Stomach (tissue), 9 donors: ENCODE measurements around the gene ADGRD2. TPM values are rescaled to one million over a fixed set of nuclear protein-coding genes. Genes with fewer than 3 reads are reported as not detected.

ENCODE experiments used
- DNase-seq, 2 donors: peaks; one replicate each; pipeline versions ENCODE4 v3.0.0 to v3.0.0-alpha.2; 2013 to 2019
- H3K27ac ChIP-seq, 5 donors: fragments of 200-600 bp in 4 of 5; sonication (generic) in 4 of 5; one replicate each; pipeline ENCODE4 v1.5.1; 2013 to 2019; ENCODE audit warnings: mild to moderate bottlenecking in 1 of 5, moderate library complexity in 1 of 5
- H3K27me3 ChIP-seq, 3 donors: fragments of 200-600 bp; sonication (generic); one replicate each; pipeline ENCODE4 v1.5.1; 2017 to 2019; ENCODE audit warnings: mixed run types in 1 of 3
- H3K36me3 ChIP-seq, 4 donors: fragments of 200-600 bp; sonication (generic); 1 replicate in 3 of 4; 2 replicates in 1 of 4; pipeline ENCODE4 v1.5.1; 2016 to 2019
- H3K4me1 ChIP-seq, 4 donors: fragments of 200-600 bp; sonication (generic); one replicate each; pipeline ENCODE4 v1.5.1; 2016 to 2019
- H3K4me3 ChIP-seq, 4 donors: fragments of 200-600 bp; sonication (generic) in 3 of 4; one replicate each; pipeline ENCODE4 v1.5.1; 2016 to 2019; ENCODE audit warnings: mild to moderate bottlenecking in 1 of 4
- H3K9me3 ChIP-seq, 4 donors: fragments of 200-600 bp; sonication (generic); one replicate each; pipeline ENCODE4 v1.5.1; 2016 to 2019
- EP300 ChIP-seq: sonication (generic); formaldehyde crosslinking; IDR thresholded peaks from one replicate; pipeline ENCODE4 v1.6.1; 2017; ENCODE audit warnings: antibody characterized with exemption
- POLR2A ChIP-seq, 4 donors: fragments of 450-650 bp; IDR thresholded peaks; one replicate each; pipeline ENCODE4 v1.6.1; 2016; ENCODE audit warnings: antibody characterized with exemption in 4 of 4, control low read depth in 2 of 4, mild to moderate bottlenecking in 1 of 4, moderate library complexity in 1 of 4
- POLR2AphosphoS5 ChIP-seq, 3 donors: sonication (generic); formaldehyde crosslinking; IDR thresholded peaks; one replicate each; pipeline ENCODE4 v1.6.1; 2016; ENCODE audit warnings: antibody characterized with exemption in 3 of 3
- WGBS, 5 donors: extraction: QIAGEN DNeasy Blood & Tissue Kit in 3 of 5; methylation state at CpG; one replicate each; pipeline versions ENCODE4 v1.1.5 to v1.1.7; 2013 to 2018; 5-methylcytosine and 5-hydroxymethylcytosine counted together
- intact Hi-C: fragments of 100-400 bp; cut with DNase I; formaldehyde crosslinking; loops from one replicate; pipeline ENCODE4 v1.15.1; 2023; ENCODE audit warnings: low total_unique reads
- polyA plus RNA-seq, 3 donors: library from polyadenylated mRNA; stranded (reverse); fragments of 200-250 nt; gene quantifications; one replicate each; pipeline ENCODE4 v1.2.3, GENCODE V29; 2013
- total RNA-seq, 5 donors: library from RNA; depleted of rRNA; stranded (reverse); fragments of >200 nt; gene quantifications; one replicate each; pipeline versions ENCODE4 v1.1.0 to v1.2.3, GENCODE V29; 2014 to 2016
- TF ChIP-seq, protein P1 (sequence below), 7 experiments: fragments of 450-650 bp in 4 of 7; fragments of 200-600 bp in 3 of 7; sonication (generic) in 3 of 7; IDR thresholded peaks; one replicate each; pipeline ENCODE4 v1.5.1; 2016 to 2019; ENCODE audit warnings: antibody characterized with exemption in 7 of 7, control low read depth in 2 of 7, mild to moderate bottlenecking in 1 of 7
- donor health status: healthy with polysubstance abuse.
- donor health status: Bipolar disorder and iron deficiency.
- donor health status: healthy.

The ADGRD2 gene
- total and polyA plus RNA-seq, 8 donors, result not detected

DNA sequence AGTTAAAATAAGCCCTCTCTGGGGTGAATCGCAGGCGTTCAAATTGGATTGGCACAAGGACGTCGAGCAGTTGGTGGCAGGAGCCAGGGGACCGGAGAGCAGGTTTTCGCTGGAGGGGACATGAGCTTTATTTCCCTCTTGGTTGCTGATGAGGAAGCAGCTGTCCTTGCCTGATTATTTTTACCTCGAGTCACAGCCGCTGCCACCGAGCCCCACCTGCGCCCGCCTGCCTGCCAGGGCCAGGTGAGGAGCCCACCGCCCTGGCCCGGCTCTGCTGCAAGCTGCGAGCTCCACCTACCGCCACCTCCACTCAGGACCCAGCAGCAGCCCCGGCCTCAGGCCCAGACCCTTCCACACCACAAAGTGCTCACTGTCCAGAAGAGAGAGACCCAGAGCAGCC is 9.0 kb upstream of the ADGRD2 start:
- Histone ChIP-seq H3K4me3 (no peak overlapping the region), H3K9me3 (peaks cover 0 to 18% (median 8%) of the 10 kb centered on the region in 4 donors), H3K4me1 (no peaks in the 10 kb centered on the region), H3K27me3 (peaks cover 0 to 41% (median 0%) of the 10 kb centered on the region in 3 donors), H3K27ac (no peak overlapping the region), H3K36me3 (no peaks in the 10 kb centered on the region)
- TF ChIP-seq POLR2A (IDR thresholded peaks at IDR 0.05) (no peak), POLR2AphosphoS5 (IDR thresholded peaks at IDR 0.05) (no peak), EP300 (no peak)
- TF ChIP-seq, protein P1, sequence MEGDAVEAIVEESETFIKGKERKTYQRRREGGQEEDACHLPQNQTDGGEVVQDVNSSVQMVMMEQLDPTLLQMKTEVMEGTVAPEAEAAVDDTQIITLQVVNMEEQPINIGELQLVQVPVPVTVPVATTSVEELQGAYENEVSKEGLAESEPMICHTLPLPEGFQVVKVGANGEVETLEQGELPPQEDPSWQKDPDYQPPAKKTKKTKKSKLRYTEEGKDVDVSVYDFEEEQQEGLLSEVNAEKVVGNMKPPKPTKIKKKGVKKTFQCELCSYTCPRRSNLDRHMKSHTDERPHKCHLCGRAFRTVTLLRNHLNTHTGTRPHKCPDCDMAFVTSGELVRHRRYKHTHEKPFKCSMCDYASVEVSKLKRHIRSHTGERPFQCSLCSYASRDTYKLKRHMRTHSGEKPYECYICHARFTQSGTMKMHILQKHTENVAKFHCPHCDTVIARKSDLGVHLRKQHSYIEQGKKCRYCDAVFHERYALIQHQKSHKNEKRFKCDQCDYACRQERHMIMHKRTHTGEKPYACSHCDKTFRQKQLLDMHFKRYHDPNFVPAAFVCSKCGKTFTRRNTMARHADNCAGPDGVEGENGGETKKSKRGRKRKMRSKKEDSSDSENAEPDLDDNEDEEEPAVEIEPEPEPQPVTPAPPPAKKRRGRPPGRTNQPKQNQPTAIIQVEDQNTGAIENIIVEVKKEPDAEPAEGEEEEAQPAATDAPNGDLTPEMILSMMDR (IDR thresholded peaks at IDR 0.05), result no peak
- intact Hi-C loops, result no loop called here
- WGBS, 5 donors, result 68 to 73% (median 70%) methylated on average over 16 of the region's 16 CpGs
- no peak for DNase-seq

DNA sequence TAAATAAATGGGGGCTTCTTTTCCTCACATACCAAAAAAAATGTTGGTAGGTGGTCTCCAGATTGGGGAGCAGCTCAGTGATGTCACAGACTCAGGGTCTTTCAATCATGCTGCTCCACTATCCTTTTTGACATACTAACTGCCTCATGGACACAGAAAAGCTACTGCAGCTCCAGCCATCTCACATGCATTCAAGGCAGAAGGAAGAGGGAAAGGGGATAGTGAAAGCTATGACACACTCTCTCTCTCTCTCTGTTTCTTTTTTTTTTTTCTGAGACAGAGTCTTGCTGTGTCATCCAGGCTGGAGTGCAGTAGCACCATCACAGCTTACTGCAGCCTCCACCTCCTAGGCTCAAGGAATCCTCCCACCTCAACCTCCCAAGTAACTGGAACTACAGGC is 7.9 kb upstream of the ADGRD2 start:
- intact Hi-C loops, result no loop called here
- no peaks in the 10 kb centered on the region for H3K4me1 ChIP-seq
- H3K27ac ChIP-seq, result no peak overlapping the region
- no peak overlapping the region for H3K4me3 ChIP-seq
- no peaks in the 10 kb centered on the region for H3K36me3 ChIP-seq
- DNase-seq, result no peak
- TF ChIP-seq EP300 (no peak), POLR2AphosphoS5 (IDR thresholded peaks at IDR 0.05) (no peak), POLR2A (IDR thresholded peaks at IDR 0.05) (no peak)
- TF ChIP-seq, protein P1 (IDR thresholded peaks at IDR 0.05), result no peak
- peaks cover 0 to 44% (median 0%) of the 10 kb centered on the region in 3 donors for H3K27me3 ChIP-seq
- H3K9me3 ChIP-seq, result peaks cover 0 to 18% (median 8%) of the 10 kb centered on the region in 4 donors

DNA sequence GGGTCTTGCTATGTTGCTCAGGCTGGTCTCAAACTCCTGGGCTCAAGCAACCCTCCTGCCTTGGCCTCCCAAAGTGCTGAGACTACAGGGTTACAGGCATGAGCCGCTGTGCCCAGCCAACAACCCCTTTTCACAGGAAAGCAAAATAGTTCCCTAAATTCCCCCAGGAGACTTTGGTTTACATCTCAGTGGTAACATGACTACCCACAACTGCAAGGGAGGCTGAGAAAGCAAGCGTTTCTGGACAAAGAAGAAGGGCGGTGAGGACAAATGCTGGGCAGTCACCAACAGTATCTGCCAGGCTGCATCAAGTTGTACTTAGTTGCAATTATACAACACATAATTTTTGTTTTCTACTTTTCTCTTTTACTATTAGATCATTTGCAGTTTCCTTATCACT is 7.4 kb upstream of the ADGRD2 start:
- intact Hi-C loops, result no loop called here
- WGBS, 5 donors, result 69 to 90% (median 77%) methylated on average over 3 of the region's 3 CpGs
- Histone ChIP-seq H3K27ac (no peak overlapping the region), H3K9me3 (peaks cover 0 to 18% (median 8%) of the 10 kb centered on the region in 4 donors), H3K4me1 (no peaks in the 10 kb centered on the region), H3K27me3 (peaks cover 0 to 47% (median 0%) of the 10 kb centered on the region in 3 donors), H3K36me3 (no peaks in the 10 kb centered on the region), H3K4me3 (no peak overlapping the region)
- DNase-seq, result no peak
- TF ChIP-seq POLR2AphosphoS5 (IDR thresholded peaks at IDR 0.05) (no peak), EP300 (no peak), POLR2A (IDR thresholded peaks at IDR 0.05) (no peak)
- TF ChIP-seq, protein P1 (IDR thresholded peaks at IDR 0.05), result no peak

DNA sequence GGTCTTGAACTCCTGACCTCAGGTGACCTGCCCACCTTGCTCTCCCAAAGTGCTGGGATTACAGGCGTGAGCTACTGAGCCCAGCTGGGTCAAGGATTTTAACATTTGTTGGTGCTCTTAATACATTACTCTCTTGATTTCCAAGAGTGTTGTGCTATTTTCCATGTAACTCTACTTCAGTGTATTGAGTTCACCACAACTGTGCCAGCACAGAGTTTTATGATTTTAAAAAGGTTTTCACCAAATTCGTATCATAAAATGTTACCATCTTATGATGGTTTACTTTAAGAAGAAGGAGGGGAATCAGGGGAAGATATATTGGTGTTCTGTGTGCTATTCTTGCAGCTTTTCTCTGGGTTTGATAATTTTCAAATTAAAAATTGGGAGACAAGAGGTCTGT is 6.6 kb upstream of the ADGRD2 start:
- H3K9me3 ChIP-seq, result peaks cover 0 to 18% (median 8%) of the 10 kb centered on the region in 4 donors
- WGBS, 5 donors, result 55 to 90% (median 85%) methylated on average over 2 of the region's 2 CpGs
- no peaks in the 10 kb centered on the region for H3K36me3 ChIP-seq
- TF ChIP-seq, protein P1 (IDR thresholded peaks at IDR 0.05), result no peak
- TF ChIP-seq EP300 (no peak), POLR2AphosphoS5 (IDR thresholded peaks at IDR 0.05) (no peak), POLR2A (IDR thresholded peaks at IDR 0.05) (no peak)
- no peak for DNase-seq
- H3K27ac ChIP-seq, result no peak overlapping the region
- no peak overlapping the region for H3K4me3 ChIP-seq
- H3K4me1 ChIP-seq, result no peaks in the 10 kb centered on the region
- H3K27me3 ChIP-seq, result peaks cover 0 to 50% (median 0%) of the 10 kb centered on the region in 3 donors
- intact Hi-C loops, result no loop called here
